HG03135 (cell line): ENCODE results near the gene MTNR1A.
"Not testable (repeated sequence)": the region's sequence is repeated elsewhere in the genome, so short reads cannot be mapped to it uniquely, and the experiment has no call there.

Experiments used
- ATAC-seq: cut with Tn5 transposase; IDR thresholded peaks from one replicate; pipeline ENCODE4 v1.9.1; 2021; ENCODE audit warnings: mild to moderate bottlenecking, moderate library complexity; ENCODE audit not compliant: unreplicated experiment

The MTNR1A gene

GRCh38 chr4:186563761-186564160 is 8.4 kb upstream of the MTNR1A start:
- ATAC-seq, result no peak

GRCh38 chr4:186561748-186562147 is 6.4 kb upstream of the MTNR1A start:
- ATAC-seq, result no peak

- ATAC-seq, result no peak
Measured at GRCh38 chr4:186560647-186561046, 5.3 kb upstream of the MTNR1A start.

DNA sequence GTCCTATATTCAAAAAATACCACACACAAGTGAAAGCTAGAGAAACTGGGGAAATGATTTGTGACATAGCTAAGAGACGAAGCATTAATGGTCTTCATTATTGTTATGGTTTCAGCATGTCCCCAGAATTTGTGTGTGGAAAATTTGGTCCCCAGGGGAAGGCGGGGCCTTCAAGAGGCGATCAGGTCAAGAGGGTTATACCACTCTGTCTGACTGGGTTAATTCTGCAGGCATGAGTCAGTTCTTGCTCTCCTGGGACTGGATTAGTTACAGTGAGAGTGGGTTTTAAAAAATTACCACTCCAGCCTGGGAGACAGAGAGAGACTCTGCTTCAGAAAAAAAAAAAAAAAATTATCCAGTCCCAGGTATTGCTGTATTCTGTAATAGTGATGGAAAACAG is 2.1 kb upstream of the MTNR1A start:
- ATAC-seq, result no peak

GRCh38 chr4:186557061-186557460 is 1.7 kb upstream of the MTNR1A start:
- no peak for ATAC-seq

DNA sequence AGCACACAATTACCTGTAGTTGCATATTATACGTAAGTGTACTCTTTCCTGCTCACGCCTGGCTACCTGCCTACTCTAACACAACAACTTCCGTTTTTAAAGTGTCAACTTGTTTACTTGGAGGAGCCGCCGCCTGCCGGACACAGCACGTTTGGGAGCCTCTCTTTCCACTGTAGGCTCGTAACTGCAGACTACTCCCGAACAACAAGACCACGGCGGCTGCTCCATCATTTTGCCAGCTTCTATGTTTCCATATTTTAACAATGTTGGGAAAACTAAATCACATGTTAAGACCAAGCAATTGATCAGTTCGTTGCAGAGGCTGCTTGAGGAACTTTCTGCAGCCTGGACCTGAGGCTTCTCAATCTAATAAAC is 841 bp downstream of the MTNR1A start:
- ATAC-seq, result no peak

- no peak for ATAC-seq
Measured at GRCh38 chr4:186553717-186554116, 1.6 kb downstream of the MTNR1A start.

DNA sequence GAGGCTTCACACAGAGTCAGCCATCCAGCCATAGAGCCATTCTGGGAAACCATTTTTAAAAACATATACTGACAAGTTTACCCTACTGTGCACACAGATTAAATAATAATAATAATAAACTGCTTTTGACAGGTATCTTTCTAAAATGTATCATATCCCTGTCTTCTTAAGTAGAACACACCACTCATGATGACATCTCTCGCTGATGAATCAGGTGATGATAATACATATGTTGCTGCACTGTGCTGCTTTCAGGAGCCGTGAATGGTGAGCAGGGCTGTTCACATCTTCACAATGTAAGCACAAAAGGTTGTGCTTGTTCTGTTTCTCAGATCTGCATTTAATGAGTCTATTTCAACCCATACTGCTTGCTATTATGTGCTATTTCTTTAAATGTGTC is 3.5 kb downstream of the MTNR1A start:
- no peak for ATAC-seq

GRCh38 chr4:186545436-186545835 is 9.9 kb downstream of the MTNR1A start:
- no peak for ATAC-seq

DNA sequence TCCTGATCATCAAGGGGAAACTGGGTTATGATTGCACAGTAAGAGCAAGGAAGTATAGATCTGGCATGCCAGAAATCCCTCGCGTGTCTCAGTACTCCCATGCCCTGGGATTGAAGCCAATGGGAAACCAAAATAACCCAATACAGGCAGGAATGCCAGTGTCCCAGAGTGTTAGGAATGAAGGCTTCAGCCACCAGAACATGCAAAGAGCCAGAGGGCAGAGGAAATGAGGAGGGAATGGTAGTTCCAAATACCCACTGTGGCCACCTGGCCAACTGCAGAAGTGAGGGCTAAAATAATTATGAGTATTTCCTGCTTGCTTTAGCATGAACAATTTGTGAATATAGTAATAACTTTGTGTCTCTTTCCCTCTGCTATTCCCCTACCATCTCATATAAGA is 12.2 kb downstream of the MTNR1A start:
- ATAC-seq, result no peak

GRCh38 chr4:186541801-186542200 is 13.6 kb downstream of the MTNR1A start:
- no peak for ATAC-seq

DNA sequence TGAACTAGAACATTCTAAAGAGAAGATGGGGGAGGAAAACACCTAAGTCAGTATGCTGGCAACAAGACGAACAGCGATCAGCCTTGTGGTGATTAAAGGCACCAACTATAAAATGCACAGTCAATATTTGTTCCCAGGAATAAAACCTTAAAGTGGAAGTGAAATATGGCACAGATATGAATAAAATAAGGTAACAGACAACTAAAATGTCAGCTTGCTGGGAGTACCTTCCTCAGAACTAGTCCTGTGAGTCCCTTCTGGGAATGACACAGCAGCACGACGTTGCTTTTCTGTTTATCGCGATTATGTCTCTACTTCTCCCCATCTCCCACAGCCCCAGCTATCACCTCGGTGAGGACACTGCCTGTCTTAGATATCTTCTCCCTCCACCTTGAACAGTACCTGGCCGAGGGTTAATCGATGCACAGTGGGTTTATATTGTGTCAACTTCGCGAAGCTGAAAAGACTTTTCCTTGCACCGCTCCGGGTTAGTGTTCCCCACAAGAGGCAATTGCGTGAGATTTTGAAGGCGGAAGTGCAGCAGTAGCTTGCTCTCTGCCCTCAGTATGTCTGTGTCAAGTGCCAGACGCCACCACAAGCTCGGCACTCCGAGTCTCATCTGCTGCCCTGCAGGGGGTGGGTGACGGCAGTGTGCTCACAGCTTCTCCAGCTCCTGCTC is 17.4 kb downstream of the MTNR1A start:
- ATAC-seq, result no peak

GRCh38 chr4:186536285-186536684 is 19.1 kb downstream of the MTNR1A start:
- no peak for ATAC-seq

GRCh38 chr4:186534056-186534455 is 21.3 kb downstream of the MTNR1A start:
- no peak for ATAC-seq

DNA sequence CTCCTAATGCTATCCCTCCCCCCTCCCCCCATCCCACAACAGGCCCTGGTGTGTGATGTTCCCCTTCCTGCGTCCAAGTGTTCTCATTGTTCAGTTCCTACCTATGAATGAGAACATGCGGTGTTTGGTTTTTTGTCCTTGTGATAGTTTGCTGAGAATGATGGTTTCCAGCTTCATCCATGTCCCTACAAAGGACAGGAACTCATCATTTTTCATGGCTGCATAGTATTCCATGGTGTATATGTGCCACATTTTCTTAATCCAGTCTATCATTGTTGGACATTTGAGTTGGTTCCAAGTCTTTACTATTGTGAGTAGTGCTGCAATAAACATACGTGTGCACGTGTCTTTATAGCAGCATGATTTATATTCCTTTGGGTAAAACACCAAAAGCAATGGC is 31.4 kb downstream of the MTNR1A start:
- not testable (repeated sequence) for ATAC-seq

DNA sequence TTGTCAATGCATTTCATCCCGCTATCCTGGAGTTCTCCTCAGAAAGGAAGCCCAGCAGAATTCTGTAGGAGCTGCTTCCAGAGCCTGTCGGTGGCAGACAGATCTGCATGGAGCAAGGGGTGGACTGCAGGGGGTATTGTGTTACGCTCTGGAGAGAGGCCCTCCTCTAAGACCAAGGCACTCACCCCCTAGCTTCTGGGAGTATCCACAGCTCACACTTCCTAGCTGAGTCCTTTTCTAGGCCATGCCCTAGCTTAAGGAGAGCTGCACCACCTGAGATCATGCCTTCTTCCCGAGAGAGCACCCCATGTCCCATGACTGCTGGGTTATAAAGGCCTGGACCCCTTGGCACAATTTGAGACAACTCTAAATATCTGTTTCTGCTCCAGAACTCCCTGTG is 39.1 kb downstream of the MTNR1A start:
- ATAC-seq, result no peak

- ATAC-seq, result no peak
Measured at GRCh38 chr4:186514271-186514950, 41.0 kb downstream of the MTNR1A start.

DNA sequence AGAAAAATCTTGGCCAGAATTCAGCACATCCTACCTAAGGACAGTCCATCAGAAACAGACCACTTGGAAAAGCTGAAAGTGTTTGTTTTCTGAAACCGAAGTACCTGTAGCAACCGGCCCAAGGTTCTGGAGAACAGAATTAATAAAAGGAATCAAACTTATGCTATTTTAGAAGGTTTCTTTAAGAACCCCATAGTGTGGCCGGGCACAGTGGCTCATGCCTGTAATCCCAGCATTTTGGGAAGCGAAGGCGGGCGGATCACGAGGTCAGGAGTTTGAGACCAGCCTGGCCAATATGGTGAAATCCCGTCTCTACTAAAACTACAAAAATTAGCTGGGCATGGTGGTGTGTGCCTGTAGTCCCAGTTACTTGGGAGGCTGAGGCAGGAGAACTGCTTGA is 50.6 kb downstream of the MTNR1A start:
- not testable (repeated sequence) for ATAC-seq

DNA sequence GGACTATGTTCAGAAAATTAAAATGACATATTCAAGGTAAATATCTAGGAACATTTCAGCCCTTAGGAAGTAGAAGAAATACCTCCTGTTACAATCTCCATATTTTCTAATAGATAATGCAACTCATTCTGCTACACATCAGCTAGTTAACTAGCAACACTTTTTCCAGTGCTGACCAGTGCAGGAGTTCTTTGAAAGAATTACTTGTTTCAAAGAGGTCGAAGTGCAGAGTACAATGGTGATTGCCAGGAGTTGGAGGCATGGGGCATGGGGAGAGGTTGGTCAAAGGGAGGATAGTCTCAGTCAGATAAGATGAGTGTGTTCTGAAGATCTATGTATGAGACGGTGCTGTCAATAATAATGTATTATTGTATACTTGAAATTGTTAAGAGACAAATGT is 53.1 kb downstream of the MTNR1A start:
- ATAC-seq, result no peak

GRCh38 chr4:186501554-186501953 is 53.8 kb downstream of the MTNR1A start:
- no peak for ATAC-seq

DNA sequence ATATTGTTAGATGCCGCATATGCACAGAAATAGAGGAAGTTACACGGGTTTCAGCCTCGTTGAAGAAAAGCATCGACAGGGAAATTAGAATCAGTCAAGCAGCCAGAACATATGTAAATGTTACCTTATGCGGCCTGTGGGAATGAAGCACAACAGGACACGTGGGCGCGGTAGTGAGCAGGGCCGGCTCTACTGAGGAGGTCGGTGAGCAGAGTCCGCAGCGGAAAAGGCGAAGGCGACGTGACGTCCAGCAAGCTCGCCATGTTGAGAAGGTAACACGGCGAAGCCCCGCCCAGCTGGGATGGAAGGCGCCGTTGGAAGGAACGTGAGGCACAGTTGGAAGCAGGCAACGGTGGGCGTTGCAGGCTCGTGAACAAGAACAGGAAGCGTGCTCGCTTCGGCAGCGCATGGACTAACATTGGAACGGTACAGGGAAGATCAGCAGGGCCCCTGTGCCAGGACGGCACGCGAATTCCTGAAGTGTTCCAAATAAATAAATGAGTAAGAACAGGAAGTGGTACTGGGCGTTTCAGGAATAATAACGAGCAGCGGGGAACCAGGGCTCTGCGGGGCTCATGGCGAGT is 54.6 kb downstream of the MTNR1A start:
- ATAC-seq, result no peak

- ATAC-seq, result no peak
Measured at GRCh38 chr4:186499467-186499866, 55.9 kb downstream of the MTNR1A start.
